Measurements from ENCODE around the gene HOXC9. TPM values are rescaled to one million over a fixed set of nuclear protein-coding genes. Genes with fewer than 3 reads are reported as not detected.

Gene HOXC9
- total RNA-seq, 4 donors from 2014 or later = 4.4 to 10.5 (median 7.9) TPM

- no peaks in the 10 kb centered on the region for H3K9me3 ChIP-seq
- H3K4me1 ChIP-seq = peaks cover 0 to 40% (median 21%) of the 10 kb centered on the region in 4 donors
- 59 to 64% methylated on average over 9 of the region's 9 CpGs for WGBS, 2 donors
- DNase-seq (ENCODE audit: low spot score in 2 of 2) = no peak
- H3K4me3 ChIP-seq = no peak overlapping the region
- peaks cover 0 to 99% of the 10 kb centered on the region in 2 donors for H3K27me3 ChIP-seq
- H3K36me3 ChIP-seq = no peaks in the 10 kb centered on the region
- TF ChIP-seq, protein P1, sequence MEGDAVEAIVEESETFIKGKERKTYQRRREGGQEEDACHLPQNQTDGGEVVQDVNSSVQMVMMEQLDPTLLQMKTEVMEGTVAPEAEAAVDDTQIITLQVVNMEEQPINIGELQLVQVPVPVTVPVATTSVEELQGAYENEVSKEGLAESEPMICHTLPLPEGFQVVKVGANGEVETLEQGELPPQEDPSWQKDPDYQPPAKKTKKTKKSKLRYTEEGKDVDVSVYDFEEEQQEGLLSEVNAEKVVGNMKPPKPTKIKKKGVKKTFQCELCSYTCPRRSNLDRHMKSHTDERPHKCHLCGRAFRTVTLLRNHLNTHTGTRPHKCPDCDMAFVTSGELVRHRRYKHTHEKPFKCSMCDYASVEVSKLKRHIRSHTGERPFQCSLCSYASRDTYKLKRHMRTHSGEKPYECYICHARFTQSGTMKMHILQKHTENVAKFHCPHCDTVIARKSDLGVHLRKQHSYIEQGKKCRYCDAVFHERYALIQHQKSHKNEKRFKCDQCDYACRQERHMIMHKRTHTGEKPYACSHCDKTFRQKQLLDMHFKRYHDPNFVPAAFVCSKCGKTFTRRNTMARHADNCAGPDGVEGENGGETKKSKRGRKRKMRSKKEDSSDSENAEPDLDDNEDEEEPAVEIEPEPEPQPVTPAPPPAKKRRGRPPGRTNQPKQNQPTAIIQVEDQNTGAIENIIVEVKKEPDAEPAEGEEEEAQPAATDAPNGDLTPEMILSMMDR (IDR thresholded peaks at IDR 0.05) = no peak
- TF ChIP-seq POLR2A (IDR thresholded peaks at IDR 0.05) (no peak), EP300 (IDR thresholded peaks at IDR 0.05) (no peak)
- no peak overlapping the region for H3K27ac ChIP-seq
Observed at GRCh38 chr12:53976823-53977595, 23.0 kb upstream of the HOXC9 start.

GRCh38 chr12:53977596-53978445, 22.1 kb upstream of the HOXC9 start:
- Histone ChIP-seq H3K4me3 (no peak overlapping the region), H3K27ac (no peak overlapping the region), H3K27me3 (peaks cover 0 to 99% of the 10 kb centered on the region in 2 donors), H3K9me3 (no peaks in the 10 kb centered on the region), H3K4me1 (peaks cover 0 to 34% (median 21%) of the 10 kb centered on the region in 4 donors), H3K36me3 (no peaks in the 10 kb centered on the region)
- no peak for DNase-seq (ENCODE audit: low spot score in 2 of 2)
- no peak for TF ChIP-seq POLR2A (IDR thresholded peaks at IDR 0.05)
- TF ChIP-seq, protein P1 (IDR thresholded peaks at IDR 0.05) = no peak
- TF ChIP-seq EP300 (IDR thresholded peaks at IDR 0.05) = no peak
- whole genome bisulfite sequencing, 2 donors = 30 to 39% methylated on average over 11 of the region's 11 CpGs

DNA sequence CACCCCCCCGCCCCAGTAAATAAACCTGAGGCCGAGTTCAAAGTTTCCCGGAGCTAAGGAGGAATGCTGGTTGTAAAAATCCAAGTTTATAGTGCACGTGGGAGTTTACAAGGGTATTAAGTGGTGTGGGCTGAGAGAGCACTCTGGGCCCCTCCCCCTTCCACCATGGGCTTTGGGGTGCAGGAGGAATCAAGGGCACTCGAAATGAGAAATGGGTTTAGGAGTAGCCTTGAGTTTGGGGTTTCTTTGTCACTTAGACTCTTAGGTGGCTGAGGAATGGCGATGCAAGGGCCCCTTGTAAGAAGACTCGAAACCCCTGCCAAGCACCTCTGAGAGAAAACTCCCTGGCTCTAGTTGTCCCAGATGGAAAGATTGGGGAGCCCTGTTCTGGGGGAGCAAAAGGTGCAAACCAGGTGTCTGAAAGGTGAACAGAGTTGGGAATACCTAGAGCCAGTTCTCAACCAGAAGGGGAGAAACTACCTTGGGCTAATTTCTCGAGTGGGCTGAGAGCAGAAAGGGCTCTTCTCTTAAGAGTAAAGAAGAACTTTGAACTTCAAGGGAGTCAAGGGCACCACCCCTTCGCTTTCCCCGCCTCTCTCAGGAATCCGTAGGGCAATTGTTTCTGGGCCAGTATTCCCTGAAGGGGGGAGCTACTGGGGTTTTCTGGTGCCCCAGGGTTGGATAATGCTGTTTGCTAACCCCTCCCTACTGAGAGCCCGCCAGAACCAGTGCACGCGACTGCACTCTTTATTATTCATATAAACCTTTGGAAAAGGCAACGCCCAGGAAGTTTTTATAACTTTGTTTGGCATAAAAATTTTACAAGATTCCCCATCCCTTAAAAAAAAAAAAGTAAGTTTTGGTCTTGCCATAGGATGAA, 21.2 kb upstream of the HOXC9 start:
- Histone ChIP-seq H3K4me1 (peaks cover 0 to 26% (median 17%) of the 10 kb centered on the region in 4 donors), H3K9me3 (no peaks in the 10 kb centered on the region), H3K36me3 (no peaks in the 10 kb centered on the region), H3K27me3 (peaks cover 0 to 99% of the 10 kb centered on the region in 2 donors), H3K4me3 (no peak overlapping the region), H3K27ac (no peak overlapping the region)
- TF ChIP-seq POLR2A (IDR thresholded peaks at IDR 0.05) (no peak), EP300 (IDR thresholded peaks at IDR 0.05) (no peak)
- TF ChIP-seq, protein P1 (IDR thresholded peaks at IDR 0.05) = no peak
- WGBS, 2 donors = 49 to 50% methylated on average over 14 to 15 of the region's 15 CpGs
- no peak for DNase-seq (ENCODE audit: low spot score in 2 of 2)

DNA sequence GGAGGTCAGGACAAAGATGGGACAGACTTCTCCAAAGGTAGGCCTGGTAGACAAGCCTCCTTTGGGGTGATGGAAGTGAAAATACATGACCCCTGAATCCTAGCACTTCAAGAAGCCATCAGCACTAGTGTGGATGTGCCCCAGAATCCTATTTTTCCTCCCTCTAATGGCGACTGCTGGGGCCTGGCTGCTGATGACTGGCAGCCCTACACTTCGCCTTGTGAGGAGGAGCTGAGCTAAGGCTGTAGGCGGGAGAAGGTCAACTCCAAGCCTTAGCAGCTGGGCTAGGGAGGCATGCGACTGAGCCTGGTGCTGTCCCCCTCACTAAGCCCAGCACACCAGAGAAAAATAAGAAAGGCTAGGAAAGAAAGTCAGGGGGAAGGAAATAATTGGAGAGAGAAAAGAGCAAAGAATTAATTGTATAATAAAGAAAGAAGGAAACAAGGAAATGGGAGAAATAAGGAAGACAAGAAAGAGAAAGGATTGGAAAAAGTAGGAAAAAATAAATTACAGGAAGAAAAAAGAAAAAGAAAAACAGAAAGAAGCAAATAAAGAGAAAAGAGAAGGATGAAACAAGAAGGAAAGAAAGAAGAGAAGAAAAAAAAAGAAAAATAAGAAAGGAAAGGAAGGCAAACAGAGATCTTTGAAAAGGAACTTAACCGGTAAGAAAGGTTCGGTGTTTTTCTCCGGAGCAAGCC, 19.7 kb upstream of the HOXC9 start:
- WGBS, 2 donors = 61 to 66% methylated on average over 7 of the region's 7 CpGs
- no peak for DNase-seq (ENCODE audit: low spot score in 2 of 2)
- Histone ChIP-seq H3K27me3 (peaks cover 0 to 95% of the 10 kb centered on the region in 2 donors), H3K4me3 (no peak overlapping the region), H3K4me1 (peaks cover 0 to 23% (median 5%) of the 10 kb centered on the region in 4 donors), H3K27ac (no peak overlapping the region), H3K9me3 (no peaks in the 10 kb centered on the region), H3K36me3 (no peaks in the 10 kb centered on the region)
- no peak for TF ChIP-seq EP300 (IDR thresholded peaks at IDR 0.05)
- TF ChIP-seq POLR2A (IDR thresholded peaks at IDR 0.05) = no peak
- TF ChIP-seq, protein P1 (IDR thresholded peaks at IDR 0.05) = no peak
